K562 (cell line): ENCODE results near the gene MAB21L4. TPM values are rescaled to one million over a fixed set of nuclear protein-coding genes. Genes with fewer than 3 reads are reported as not detected.
A peak's percentile ranks its signal among the peaks of the same experiment; 100 is the strongest.

Experiments used
- ATAC-seq: fragments of 200-7000 bp; cut with Tn5 transposase; 3 replicates; pipeline ENCODE4 v1.9.1; 2020; ENCODE audit warnings: moderate library complexity
- BruUV-seq: library from RNA; stranded (reverse); fragments of 400-500 nt; replicated peaks from 2 replicates; lab custom pipeline; 2021; lab: Mats Ljungman, UMichigan
- CTCF ChIA-PET: fragments of 300-600 bp; formaldehyde crosslinking; extraction: SDS; loops from one replicate; lab custom pipeline; 2021; ENCODE audit warnings: low intra/inter-chr PET ratio; lab: Yijun Ruan, JAX
- POLR2A ChIA-PET: fragments of 300-600, 350-650 bp; sonication (Branson Sonifier 250); formaldehyde crosslinking; extraction: SDS; loops from one replicate; lab custom pipeline; 2021; ENCODE audit warnings: antibody characterized with exemption, inconsistent platforms; lab: Yijun Ruan, JAX
- DNase-seq, 4 experiments: peaks; one replicate each; pipeline versions ENCODE4 v3.0.0 to v3.0.0-alpha.2; 2011 to 2018; ENCODE audit warnings: low spot score in 3 of 4, mixed read lengths in 3 of 4; ENCODE audit errors: extremely low read depth in 1 of 4
- FAIRE-seq: peaks from 2 replicates; lab custom pipeline; 2011; peaks lifted over from hg19 to GRCh38; lab: Jason Lieb, UNC
- H2AFZ ChIP-seq: 2 replicates; pipeline ENCODE4 v1.6.0; 2011; ENCODE audit warnings: low read depth, low read length, control low read depth, inconsistent platforms
- H3K27ac ChIP-seq: fragments of 200-600 bp; 3 replicates; pipeline ENCODE4 v1.8.0; 2011; ENCODE audit warnings: low read depth, mild to moderate bottlenecking, control low read depth, inconsistent platforms, low read length, moderate library complexity, mixed read lengths; ENCODE audit errors: extremely low read depth
- H3K27me3 ChIP-seq, 2 experiments: fragments of 300-600 bp in 1 of 2; 2 replicates in 1 of 2; 3 replicates in 1 of 2; pipeline versions ENCODE4 v1.6.0 to v1.8.0; 2011; ENCODE audit warnings: inconsistent platforms in 2 of 2, low read length in 2 of 2, mild to moderate bottlenecking in 1 of 2, mixed read lengths in 1 of 2, moderate library complexity in 1 of 2; ENCODE audit not compliant: control insufficient read depth in 2 of 2, insufficient read depth in 2 of 2
- H3K36me3 ChIP-seq: fragments of 300-600 bp; 3 replicates; pipeline ENCODE4 v1.8.0; 2011; ENCODE audit warnings: mild to moderate bottlenecking, low read length, inconsistent platforms; ENCODE audit not compliant: control insufficient read depth, insufficient read depth
- H3K4me1 ChIP-seq, 2 experiments: fragments of 200-600 bp in 1 of 2; replicated peaks in 1 of 2; 2 replicates in 1 of 2; 3 replicates in 1 of 2; pipeline versions ENCODE4 v1.5.1 to v1.8.0; 2011; ENCODE audit warnings: inconsistent platforms in 2 of 2, low read length in 2 of 2, mild to moderate bottlenecking in 1 of 2, mixed read lengths in 1 of 2, moderate library complexity in 1 of 2; ENCODE audit not compliant: control insufficient read depth in 2 of 2, insufficient read depth in 2 of 2
- H3K4me2 ChIP-seq: 2 replicates; pipeline ENCODE4 v1.6.1; 2011; ENCODE audit warnings: low read length, control low read depth, inconsistent platforms, mixed read lengths; ENCODE audit not compliant: insufficient read depth
- H3K4me3 ChIP-seq: fragments of 200-600 bp; sonication (generic), shearing (Covaris generic); 2 replicates; pipeline ENCODE4 v1.5.1; 2016; ENCODE audit warnings: control low read depth, inconsistent platforms
- H3K79me2 ChIP-seq: fragments of 200-600 bp; 3 replicates; pipeline ENCODE4 v1.8.0; 2011; ENCODE audit warnings: low read length, inconsistent platforms; ENCODE audit not compliant: control insufficient read depth, insufficient read depth
- H3K9ac ChIP-seq, 2 experiments: 2 replicates each; pipeline versions ENCODE4 v1.6.0 to v1.6.1; 2011; ENCODE audit warnings: low read depth in 2 of 2, low read length in 2 of 2, control low read depth in 1 of 2, inconsistent platforms in 1 of 2, mild to moderate bottlenecking in 1 of 2, mixed read lengths in 1 of 2; ENCODE audit not compliant: insufficient read depth in 1 of 2
- H3K9me1 ChIP-seq: one replicate; pipeline ENCODE4 v1.6.0; 2011; ENCODE audit warnings: inconsistent platforms, mild to moderate bottlenecking, low read length, moderate library complexity; ENCODE audit not compliant: control insufficient read depth, insufficient read depth
- H3K9me3 ChIP-seq: replicated peaks from 2 replicates; pipeline ENCODE4 v1.5.1; 2011; ENCODE audit warnings: low read depth, low read length, inconsistent platforms; ENCODE audit not compliant: control insufficient read depth, insufficient read depth
- H4K20me1 ChIP-seq: replicated peaks from 2 replicates; pipeline ENCODE4 v1.6.1; 2011; ENCODE audit warnings: low read length, inconsistent platforms, mixed read lengths; ENCODE audit not compliant: control insufficient read depth, insufficient read depth
- BCLAF1 ChIP-seq, 2 experiments: fragments of 450-650 bp in 1 of 2; IDR thresholded peaks; 2 replicates each; pipeline ENCODE4 v1.6.1; 2011 to 2017; ENCODE audit warnings: low read depth in 2 of 2, antibody characterized with exemption in 1 of 2, borderline replicate concordance in 1 of 2, low read length in 1 of 2, mild to moderate bottlenecking in 1 of 2, mixed read lengths in 1 of 2; ENCODE audit not compliant: control insufficient read depth in 1 of 2
- HEY1 ChIP-seq: fragments of 250-450 bp; sonication (Bioruptor Pico); IDR thresholded peaks from 2 replicates; pipeline ENCODE4 v1.5.0; 2020; ENCODE audit warnings: mild to moderate bottlenecking, moderate library complexity, borderline replicate concordance
- KDM1A ChIP-seq, 2 experiments: fragments of 450-650 bp; IDR thresholded peaks; 2 replicates each; pipeline ENCODE4 v1.6.1; 2016; ENCODE audit warnings: mild to moderate bottlenecking in 2 of 2
- MAX ChIP-seq: sonication (generic); formaldehyde crosslinking; IDR thresholded peaks from 2 replicates; pipeline ENCODE4 v1.9.0; 2022; ENCODE audit warnings: mild to moderate bottlenecking, missing genetic modification reagents
- PHTF2 ChIP-seq: fragments of 250-450 bp; sonication (Bioruptor Pico); IDR thresholded peaks from 2 replicates; pipeline ENCODE4 v1.5.0; 2021; ENCODE audit warnings: mild to moderate bottlenecking
- PYGO2 ChIP-seq: fragments of 450-650 bp; IDR thresholded peaks from 2 replicates; pipeline ENCODE4 v1.6.1; 2016; ENCODE audit warnings: mild to moderate bottlenecking, missing genetic modification characterization, moderate library complexity, missing compliant biosample characterization
- SMAD1 ChIP-seq: fragments of 150-350 bp; IDR thresholded peaks from 2 replicates; pipeline ENCODE4 v1.6.1; 2014; ENCODE audit warnings: low read length, low read depth; ENCODE audit not compliant: partially characterized antibody
- TAF1 ChIP-seq: IDR thresholded peaks from 2 replicates; pipeline ENCODE4 v1.6.1; 2011; ENCODE audit warnings: mild to moderate bottlenecking, low read length, moderate library complexity; ENCODE audit not compliant: insufficient read depth, control insufficient read depth, severe bottlenecking; ENCODE audit errors: extremely low read depth
- ZBTB1 ChIP-seq: sonication (generic); formaldehyde crosslinking; IDR thresholded peaks from 2 replicates; pipeline ENCODE4 v1.8.1; 2023; ENCODE audit warnings: missing genetic modification reagents, low read depth, mild to moderate bottlenecking, borderline replicate concordance
- ZNF224 ChIP-seq: sonication (generic); formaldehyde crosslinking; IDR thresholded peaks from 2 replicates; pipeline ENCODE4 v1.8.0; 2022; ENCODE audit warnings: mild to moderate bottlenecking, missing genetic modification reagents
- ZNF263 ChIP-seq: sonication (generic); formaldehyde crosslinking; IDR thresholded peaks from 2 replicates; pipeline ENCODE4 v1.8.0; 2022; ENCODE audit warnings: mild to moderate bottlenecking, missing genetic modification reagents, borderline replicate concordance
- WGBS: fragments of 100-300 bp; shearing (Covaris generic); methylation state at CpG from one replicate; pipeline ENCODE4 v1.1.6; 2016; ENCODE audit warnings: low coverage, mixed read lengths; ENCODE audit not compliant: insufficient coverage; ENCODE audit errors: missing lambda C conversion rate; 5-methylcytosine and 5-hydroxymethylcytosine counted together
- in situ Hi-C: fragments of 300-500 bp; cut with MboI; formaldehyde crosslinking; loops from 4 replicates; pipeline ENCODE4 v1.15.0; 2018; ENCODE audit warnings: inconsistent platforms, mixed read lengths
- intact Hi-C: fragments of 100-400 bp; cut with micrococcal nuclease; formaldehyde crosslinking; loops from 2 replicates; pipeline ENCODE4 v1.14.2; 2022
- polyA plus RNA-seq, 8 experiments: library from polyadenylated mRNA; depleted of rRNA in 4 of 8; stranded (reverse) in 5 of 8; unstranded in 3 of 8; fragments of >200 nt; fragmentation: Nextera tagmentation in 2 of 8; fragmentation: Illumina TruSeq in 1 of 8; extraction: Ambion mirVana in 2 of 8; extraction: Trizol in 1 of 8; gene quantifications; 2 replicates each; pipeline versions ENCODE4 v1.2.1 to v1.2.3, GENCODE V29; 2011 to 2014; ENCODE audit warnings: inconsistent platforms in 1 of 8, missing spikeins in 1 of 8
- total RNA-seq, 7 experiments: library from RNA; depleted of rRNA in 6 of 7; stranded (reverse); fragments of >200 nt in 6 of 7; fragmentation: Illumina TruSeq in 2 of 7; extraction: Trizol in 2 of 7; gene quantifications; 2 replicates each; pipeline versions ENCODE4 v1.2.1 to v1.2.3, GENCODE V29; 2011 to 2021; ENCODE audit warnings: low replicate concordance in 1 of 7

Gene MAB21L4
- total and polyA plus RNA-seq, 9 of the 15 experiments (the other 6 are each of a cell fraction or from before 2014, with no cell fraction given), result 0.03 TPM; not detected in 8

GRCh38 chr2:240917009-240917683 is 21.2 kb upstream of the MAB21L4 start:
- 9% methylated on average over 15 of the region's 20 CpGs for WGBS
- no peak overlapping the region for H3K9ac ChIP-seq
- H3K4me3 ChIP-seq, result no peak overlapping the region
- H3K9me3 ChIP-seq, result no peaks in the 10 kb centered on the region
- ChIA-PET CTCF (no interaction called here), POLR2A (interaction anchor here (0.7 kb wide), 1 partner anchor 9 kb away, joined by 3 read pairs; no protein-coding TSS in a partner anchor)
- no peak for DNase-seq
- TF ChIP-seq HEY1 (no peak), KDM1A (IDR thresholded peaks at IDR 0.05) (peak in 1 of 2 experiments; percentile 56; a peak in 1 of 4 replicates)
- FAIRE-seq, result no peak
- H3K4me2 ChIP-seq, result no peak overlapping the region
- peaks cover 0 to 36% of the 10 kb centered on the region in 2 experiments; a peak in 2 of 5 replicates for H3K27me3 ChIP-seq
- no peaks in the 10 kb centered on the region for H3K79me2 ChIP-seq
- no TSS peak for BruUV-seq
- peaks cover 6% of the 10 kb centered on the region for H4K20me1 ChIP-seq
- intact Hi-C loops, result loop anchor here (10.0 kb wide), 1 partner anchor 158 kb away; no protein-coding TSS in a partner anchor
- H3K36me3 ChIP-seq, result no peaks in the 10 kb centered on the region
- no peak for ATAC-seq
- in situ Hi-C loops, result no loop called here
- no peaks in the 10 kb centered on the region for H3K9me1 ChIP-seq
- H3K4me1 ChIP-seq, result peaks cover 0 to 28% of the 10 kb centered on the region in 2 experiments; a peak in 2 of 5 replicates
- no peak overlapping the region for H3K27ac ChIP-seq
- no peak overlapping the region for H2AFZ ChIP-seq

DNA sequence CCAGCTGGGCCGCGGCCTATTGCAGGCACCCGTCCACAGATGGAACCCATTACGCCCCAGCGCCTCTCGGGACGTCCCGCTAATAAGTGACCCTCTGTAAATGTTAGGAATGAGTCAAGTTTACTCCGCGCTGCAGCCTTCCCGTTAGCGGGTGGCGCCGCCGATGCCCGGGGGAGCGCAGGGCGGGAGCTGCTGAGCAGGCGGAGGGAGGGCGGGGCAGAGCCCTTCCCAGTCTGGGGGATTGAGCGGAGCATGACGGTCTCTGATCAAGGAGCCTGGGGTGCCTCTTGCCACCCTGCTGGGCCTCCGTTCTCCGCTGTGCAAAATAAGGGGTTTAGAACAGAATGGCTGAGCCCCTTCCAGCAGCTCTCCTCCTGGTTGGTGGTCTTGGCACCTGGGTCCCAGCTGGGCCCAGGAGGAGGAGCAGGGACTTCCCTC is 20.6 kb upstream of the MAB21L4 start:
- in situ Hi-C loops, result no loop called here
- H3K27ac ChIP-seq, result no peak overlapping the region
- BruUV-seq, result no TSS peak
- intact Hi-C loops, result loop anchor here (10.0 kb wide), 1 partner anchor 158 kb away; no protein-coding TSS in a partner anchor
- no peak overlapping the region for H3K4me3 ChIP-seq
- no peak for ATAC-seq
- H3K27me3 ChIP-seq, result peaks cover 0 to 42% of the 10 kb centered on the region in 2 experiments; a peak in 2 of 5 replicates
- POLR2A ChIA-PET, result no interaction called here
- CTCF ChIA-PET, result no interaction called here
- H3K9ac ChIP-seq, result no peak overlapping the region
- H2AFZ ChIP-seq, result no peak overlapping the region
- no peak overlapping the region for H3K4me2 ChIP-seq
- H3K36me3 ChIP-seq, result no peaks in the 10 kb centered on the region
- no peak for FAIRE-seq
- H3K4me1 ChIP-seq, result peaks cover 0 to 27% of the 10 kb centered on the region in 2 experiments; a peak in 2 of 5 replicates
- H3K9me1 ChIP-seq, result no peaks in the 10 kb centered on the region
- DNase-seq, result peak in 2 of 4 experiments; percentile 18 to 26
- H3K79me2 ChIP-seq, result no peaks in the 10 kb centered on the region
- H4K20me1 ChIP-seq, result peaks cover 6% of the 10 kb centered on the region
- WGBS, result 7% methylated on average over 3 of the region's 24 CpGs
- no peaks in the 10 kb centered on the region for H3K9me3 ChIP-seq
- TF ChIP-seq SMAD1 (no peak), BCLAF1 (IDR thresholded peaks at IDR 0.05; ENCODE audit: borderline replicate concordance in 1 of 2, control insufficient read depth in 1 of 2, low read depth in 2 of 2, low read length in 1 of 2) (no peak), ZNF224 (no peak), PHTF2 (CRISPR knock-in tag) (no peak), PYGO2 (tag) (no peak), ZBTB1 (CRISPR knock-in tag) (no peak), TAF1 (no peak), ZNF263 (CRISPR knock-in tag) (no peak), MAX (no peak)
